GM18505 (cell line): ENCODE data around the gene SOX9.

ENCODE experiments used
- ATAC-seq: cut with Tn5 transposase; IDR thresholded peaks from one replicate; pipeline ENCODE4 v1.9.1; 2021; ENCODE audit not compliant: unreplicated experiment
- POLR2A ChIP-seq: IDR thresholded peaks from 4 replicates; pipeline ENCODE4 v1.6.1; 2011; ENCODE audit warnings: borderline replicate concordance; ENCODE audit not compliant: insufficient read depth, insufficient read length; ENCODE audit errors: extremely low read depth

SOX9 gene

DNA sequence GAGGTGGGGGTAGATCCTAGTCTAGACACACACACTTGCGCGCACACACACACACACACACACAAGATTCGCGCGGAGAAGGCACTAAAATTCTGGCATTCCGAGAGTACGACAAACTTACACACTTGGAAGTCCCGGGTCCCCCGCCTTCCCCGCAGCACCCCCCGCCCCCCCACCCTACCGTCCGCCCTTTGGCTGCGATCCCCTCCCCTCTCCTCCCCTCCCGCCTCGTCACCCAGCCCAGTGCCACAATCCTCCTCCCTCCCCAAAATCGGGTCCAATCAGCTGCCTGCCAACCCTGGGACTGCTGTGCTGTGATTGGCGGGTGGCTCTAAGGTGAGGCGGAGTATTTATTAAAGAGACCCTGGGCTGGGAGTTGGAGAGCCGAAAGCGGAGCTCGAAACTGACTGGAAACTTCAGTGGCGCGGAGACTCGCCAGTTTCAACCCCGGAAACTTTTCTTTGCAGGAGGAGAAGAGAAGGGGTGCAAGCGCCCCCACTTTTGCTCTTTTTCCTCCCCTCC, at the start of gene SOX9:
Gene SOX9 (plus strand): TSS at position 379 of the 522 bp plus-strand sequence. CDS start 372 bp downstream, outside the sequence.
- TF ChIP-seq POLR2A = peak; percentile 68
- ATAC-seq = peak; percentile 81

DNA sequence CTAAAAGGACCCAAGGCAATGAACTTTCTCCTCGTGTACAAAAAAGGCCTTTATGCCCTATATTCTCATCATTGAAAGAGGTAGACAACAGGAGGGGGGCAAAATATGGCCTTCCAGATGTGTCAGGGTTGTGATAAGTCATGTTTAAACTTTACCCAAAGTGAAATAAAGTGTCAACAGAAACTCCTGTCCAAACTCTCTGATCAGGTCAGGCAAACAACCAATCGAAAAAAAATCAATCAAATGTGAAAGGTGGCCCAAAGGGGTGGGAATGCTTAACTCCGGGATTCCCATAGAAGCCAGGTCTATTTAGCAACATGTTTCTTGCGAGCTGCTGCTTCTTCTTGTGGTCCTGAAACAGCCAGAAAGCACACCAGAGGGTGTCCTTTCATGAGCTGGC, 49.5 kb upstream of the SOX9 start:
- TF ChIP-seq POLR2A = no peak
- no peak for ATAC-seq

DNA sequence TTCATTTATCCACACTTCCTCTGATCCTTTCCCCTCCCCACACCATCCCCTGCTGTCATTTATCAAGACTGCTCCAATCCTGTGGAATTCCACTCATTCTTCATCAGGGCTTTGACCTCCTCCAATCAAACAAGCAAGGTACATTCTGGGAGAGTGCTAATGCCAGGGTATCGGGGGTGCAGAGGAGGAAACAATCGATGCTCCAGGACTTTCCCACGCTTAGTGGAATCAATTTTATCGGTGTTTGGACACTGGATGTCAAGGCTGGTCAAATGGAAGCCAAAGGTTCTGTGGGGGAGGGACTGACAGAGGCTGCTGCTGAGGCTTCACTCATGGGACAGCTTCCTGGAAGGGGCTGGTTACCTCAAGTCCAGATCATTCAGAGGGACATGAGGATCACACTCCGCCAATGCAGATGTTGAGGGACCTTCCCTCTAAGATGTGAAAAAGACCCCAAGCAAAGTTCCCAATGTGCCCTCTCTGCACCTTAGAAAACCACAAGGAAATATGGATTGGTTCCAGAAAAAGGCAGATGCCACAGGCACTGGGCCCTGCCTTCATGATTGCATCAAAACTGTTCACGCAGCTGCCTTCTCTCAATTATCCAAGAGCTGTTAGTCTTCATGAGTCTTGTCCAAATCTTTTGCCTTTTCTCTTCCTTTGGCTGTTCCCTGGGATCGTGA, 44.7 kb upstream of the SOX9 start:
- TF ChIP-seq POLR2A = no peak
- ATAC-seq = no peak

DNA sequence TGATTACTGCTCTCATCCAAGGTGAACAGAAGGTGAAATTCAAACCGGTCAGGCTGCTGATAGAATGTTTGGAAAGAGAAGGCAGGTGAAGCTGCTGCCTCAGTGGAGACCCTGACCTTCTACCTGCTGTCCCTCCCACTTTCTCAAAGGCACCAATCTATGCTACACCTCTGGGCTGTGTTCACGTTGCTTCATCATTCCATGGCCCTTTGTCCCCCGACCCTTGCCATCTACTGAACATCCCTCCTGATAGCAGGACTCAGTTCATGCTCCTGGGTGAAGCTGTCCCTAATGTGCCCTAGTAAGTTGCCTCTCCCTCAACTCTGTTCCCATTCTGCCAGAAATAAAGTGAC, 44.2 kb upstream of the SOX9 start:
- no peak for TF ChIP-seq POLR2A
- no peak for ATAC-seq

DNA sequence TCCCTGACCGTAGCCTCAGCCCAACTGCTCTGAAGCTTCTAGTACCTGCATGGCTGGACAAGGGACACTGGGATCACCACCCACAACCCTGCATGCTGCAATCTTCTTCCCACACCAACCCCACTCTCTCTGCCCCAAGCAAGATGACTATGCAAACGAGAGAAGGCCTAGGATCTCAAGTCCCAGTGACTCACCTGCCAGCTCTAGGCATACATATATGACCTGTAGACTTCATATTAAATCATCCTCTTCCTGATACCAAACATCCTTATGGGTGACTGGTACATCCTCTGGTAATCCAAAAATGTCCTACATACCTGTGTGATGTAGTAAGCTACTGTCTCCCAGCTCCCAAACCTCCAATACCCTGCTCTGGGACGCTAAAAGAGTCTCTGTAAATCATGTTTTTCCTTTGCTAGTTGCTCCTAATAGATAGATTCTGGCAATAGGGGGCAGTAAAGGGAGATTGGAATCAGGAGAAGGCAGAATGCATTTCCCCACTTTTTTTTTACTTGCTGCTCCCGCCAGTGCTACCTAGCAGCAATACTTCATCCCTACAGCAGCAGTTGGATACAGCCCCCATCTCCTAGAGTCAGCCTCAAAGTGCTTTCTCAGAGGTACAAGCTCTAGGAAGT, 43.4 kb upstream of the SOX9 start:
- no peak for TF ChIP-seq POLR2A
- ATAC-seq = no peak

DNA sequence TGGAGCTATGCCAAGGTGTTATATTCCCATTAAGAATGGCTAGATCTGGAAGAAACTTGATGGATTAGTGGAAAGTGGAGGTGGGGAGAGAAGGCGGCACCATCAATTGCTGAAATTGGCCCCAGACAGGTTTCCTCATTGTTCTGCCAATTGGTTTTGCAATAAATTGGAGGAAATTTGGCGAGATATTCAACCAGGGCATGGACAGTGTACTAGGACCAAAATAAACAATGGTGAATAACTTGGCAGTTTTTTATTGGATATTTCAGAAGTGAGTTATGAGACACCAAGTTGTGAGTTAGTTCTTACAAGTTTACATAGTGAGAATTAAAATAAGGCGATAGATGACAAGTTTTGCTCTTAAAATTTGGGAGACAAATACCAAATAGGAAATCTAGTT, 41.1 kb upstream of the SOX9 start:
- no peak for TF ChIP-seq POLR2A
- ATAC-seq = no peak

DNA sequence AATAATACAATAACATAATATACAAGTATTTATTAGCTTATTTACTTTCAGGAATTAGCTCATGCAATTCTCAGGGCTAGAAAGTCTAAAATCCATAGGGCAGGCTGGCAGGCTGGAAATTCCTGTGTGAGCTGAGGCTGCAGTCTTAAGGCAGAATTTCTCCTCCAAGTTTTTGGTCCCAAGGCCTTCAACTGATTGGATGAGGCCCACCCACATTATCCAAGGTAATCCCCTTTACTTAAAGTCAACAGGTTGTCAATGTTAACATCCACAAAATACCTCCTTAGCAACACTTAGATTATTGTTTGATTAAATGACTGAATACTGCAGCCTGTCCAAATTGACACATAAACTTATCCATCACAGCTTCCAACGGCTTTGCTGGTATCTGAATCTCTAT, 32.9 kb upstream of the SOX9 start:
- no peak for TF ChIP-seq POLR2A
- ATAC-seq = no peak

DNA sequence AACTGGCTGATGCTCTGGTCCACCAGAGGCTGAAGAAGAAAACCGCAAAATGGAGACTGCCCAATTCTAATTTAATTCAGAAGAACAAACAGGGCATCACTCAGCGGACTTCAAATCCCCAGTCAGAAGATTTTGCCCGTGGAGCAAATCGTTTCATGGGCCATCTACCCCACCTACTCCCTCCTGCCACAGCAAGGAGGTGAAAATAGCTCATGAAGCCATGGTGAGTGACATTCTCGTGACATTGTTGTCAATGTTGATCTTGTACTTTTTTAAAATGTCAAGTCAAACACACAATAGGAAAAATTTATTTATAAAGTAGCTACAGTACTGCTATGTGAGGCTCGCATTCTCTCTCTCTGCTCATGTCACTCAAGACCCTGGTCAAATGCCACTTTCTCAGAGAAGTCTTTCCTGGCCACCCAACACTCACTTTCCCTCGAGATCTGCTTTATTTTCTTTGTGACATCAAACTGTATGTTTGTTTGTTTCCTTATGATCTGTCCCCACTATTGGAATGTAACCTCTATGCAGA, 31.3 kb upstream of the SOX9 start:
- no peak for TF ChIP-seq POLR2A
- ATAC-seq = no peak

DNA sequence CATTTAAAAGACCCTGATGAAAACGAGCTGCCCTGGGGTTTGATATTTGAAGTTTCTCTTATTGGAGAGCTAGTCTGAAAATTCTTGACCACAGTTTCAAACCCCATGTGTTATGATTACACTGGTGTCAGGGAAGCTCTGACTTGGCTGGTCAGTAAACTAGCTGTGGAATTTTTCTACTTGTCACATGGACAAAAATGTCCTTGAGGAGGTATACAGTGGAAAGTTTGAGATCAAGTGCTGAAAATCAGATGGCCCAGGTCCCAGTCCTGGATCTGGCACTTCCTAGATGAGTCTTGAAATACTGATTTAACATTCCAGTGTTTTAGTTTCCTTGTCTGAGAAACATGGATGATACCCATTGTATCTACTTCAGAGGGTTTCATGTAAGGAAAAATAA, 30.7 kb upstream of the SOX9 start:
- no peak for ATAC-seq
- no peak for TF ChIP-seq POLR2A

DNA sequence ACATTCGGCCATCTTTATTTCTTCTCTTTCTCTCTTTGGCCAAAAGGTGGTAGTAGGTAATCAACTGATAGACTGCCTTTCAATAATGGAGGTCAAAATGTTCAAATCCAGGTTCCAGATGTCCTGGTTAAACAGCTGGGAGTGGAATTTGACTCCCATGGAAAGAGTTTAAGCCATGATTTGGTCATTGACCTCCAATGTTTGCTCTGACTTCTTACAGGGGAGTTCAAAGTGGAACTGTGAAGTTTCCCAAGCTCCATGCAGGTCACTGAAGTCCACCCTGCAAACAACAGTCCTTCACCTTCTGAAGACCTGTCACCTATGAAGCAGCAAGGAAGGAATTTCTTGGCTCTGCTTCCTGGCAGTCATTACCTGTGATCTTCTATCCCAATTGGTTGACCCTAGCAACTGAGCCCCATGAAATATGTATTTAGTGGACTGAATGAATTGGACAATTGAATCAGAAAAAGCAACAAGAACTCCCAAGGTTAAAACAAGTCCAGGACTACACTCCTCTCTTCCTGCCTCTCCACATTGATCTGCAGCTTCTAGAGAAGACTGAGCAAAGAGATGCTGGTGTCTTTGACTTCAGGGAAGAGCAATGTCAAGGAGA, 28.0 kb upstream of the SOX9 start:
- no peak for ATAC-seq
- no peak for TF ChIP-seq POLR2A

DNA sequence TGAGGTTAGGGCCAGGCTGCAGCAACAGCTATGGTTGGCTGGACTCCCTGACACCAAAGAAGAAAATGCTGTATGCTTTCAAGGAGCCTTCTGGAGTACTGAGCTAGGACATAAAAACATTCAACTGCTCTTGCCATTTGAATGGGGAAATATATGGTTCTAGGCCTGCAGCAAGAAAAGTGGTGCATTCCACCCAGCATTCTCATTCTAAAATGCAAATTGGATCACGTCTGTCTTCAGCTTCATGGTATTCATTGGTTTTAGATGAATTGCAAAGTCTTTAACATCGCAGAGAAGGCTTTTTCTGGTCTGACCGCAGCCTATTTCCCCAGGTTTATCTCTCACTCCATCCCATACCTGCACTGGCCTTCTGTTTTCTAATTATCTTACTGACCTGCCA, 27.1 kb upstream of the SOX9 start:
- ATAC-seq = no peak
- TF ChIP-seq POLR2A = no peak

DNA sequence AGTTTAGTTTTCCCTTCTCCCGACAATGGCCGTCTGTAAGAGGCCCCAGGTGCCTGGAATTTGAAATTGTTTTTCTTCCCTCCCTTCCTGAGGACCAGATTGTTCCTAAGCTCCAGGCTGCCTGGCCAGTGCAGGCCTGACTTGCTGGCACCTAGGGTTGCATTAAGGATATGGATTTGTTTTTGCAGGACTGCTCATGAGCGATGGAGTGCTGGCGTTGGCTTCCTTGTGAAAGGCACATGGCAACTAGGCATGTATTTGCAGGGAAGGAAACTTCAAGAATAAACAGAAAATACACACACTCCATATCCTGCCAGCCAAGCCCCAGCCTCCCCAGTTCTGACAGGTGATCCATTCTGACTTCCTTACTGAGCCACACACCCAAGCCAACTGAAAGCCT, 25.5 kb upstream of the SOX9 start:
- no peak for TF ChIP-seq POLR2A
- no peak for ATAC-seq

DNA sequence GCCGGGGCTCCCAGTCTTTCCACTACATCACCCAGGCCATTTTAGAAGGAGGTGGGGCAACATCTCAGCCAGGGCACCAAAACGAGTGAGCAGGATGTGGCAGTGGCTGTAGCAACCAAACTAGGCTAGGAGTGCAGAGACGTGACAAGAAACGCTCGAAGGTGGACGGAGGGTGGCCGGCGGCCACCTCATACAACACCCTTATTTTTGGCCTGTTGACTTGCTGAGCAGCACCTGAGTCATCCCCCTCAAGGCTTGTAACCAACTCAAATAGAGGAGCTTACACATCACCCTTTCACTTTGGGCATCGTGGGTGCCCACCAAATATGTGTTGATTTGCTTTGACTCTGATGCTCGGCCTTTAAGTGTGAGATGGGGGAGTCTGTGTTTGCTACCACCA, 23.7 kb upstream of the SOX9 start:
- ATAC-seq = no peak
- TF ChIP-seq POLR2A = no peak

DNA sequence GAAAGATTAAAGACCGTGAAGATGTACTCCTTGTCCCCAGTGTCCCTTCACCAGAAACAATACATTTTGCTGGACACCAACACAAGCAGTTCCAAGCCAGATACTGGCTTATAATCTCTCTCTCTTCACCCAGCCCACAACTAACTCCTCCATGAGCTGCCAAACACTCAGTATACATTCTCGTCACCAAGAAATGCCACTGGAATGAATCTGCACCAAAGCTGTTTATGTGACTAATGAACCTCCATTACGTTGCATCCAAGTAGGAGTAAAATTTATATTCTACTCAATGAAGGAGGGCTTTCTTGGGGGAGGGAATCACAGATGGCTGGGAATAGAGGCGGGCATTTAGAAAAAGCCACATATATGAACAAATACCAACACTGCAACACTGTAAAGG, 20.9 kb upstream of the SOX9 start:
- TF ChIP-seq POLR2A = no peak
- no peak for ATAC-seq
